ENCODE measurements around the gene RND1. TPM values are rescaled to one million over a fixed set of nuclear protein-coding genes. Genes with fewer than 3 reads are reported as not detected.
A peak's percentile ranks its signal among the peaks of the same experiment; 100 is the strongest.
"Not testable (repeated sequence)": the region's sequence is repeated elsewhere in the genome, so short reads cannot be mapped to it uniquely, and the experiment has no call there.

RND1 gene
- total RNA-seq (ENCODE audit: insufficient read depth, low replicate concordance): 5.8 TPM

- DNase-seq (ENCODE audit: low spot score): peak; percentile 95
Measured at GRCh38 chr12:48865281-48866051, at the start of gene RND1. TSS of gene RND1 (minus strand) at chr12:48865870. CDS start at chr12:48865767, 103 bp downstream.

- DNase-seq (ENCODE audit: low spot score): no peak
Measured at GRCh38 chr12:48910196-48910595, 44.5 kb upstream of the RND1 start.

- not testable (repeated sequence) for DNase-seq (ENCODE audit: low spot score)
Measured at GRCh38 chr12:48909698-48910097, 44.0 kb upstream of the RND1 start.

GRCh38 chr12:48907245-48907644 is 41.6 kb upstream of the RND1 start:
- DNase-seq (ENCODE audit: low spot score): no peak

GRCh38 chr12:48903982-48904411 is 38.3 kb upstream of the RND1 start:
- DNase-seq (ENCODE audit: low spot score): peak; percentile 93

- DNase-seq (ENCODE audit: low spot score): no peak
Measured at GRCh38 chr12:48903363-48903981, 37.8 kb upstream of the RND1 start.

GRCh38 chr12:48901278-48901677 is 35.6 kb upstream of the RND1 start:
- DNase-seq (ENCODE audit: low spot score): no peak

GRCh38 chr12:48899651-48900050 is 34.0 kb upstream of the RND1 start:
- no peak for DNase-seq (ENCODE audit: low spot score)

- no peak for DNase-seq (ENCODE audit: low spot score)
Measured at GRCh38 chr12:48894271-48894670, 28.6 kb upstream of the RND1 start.

GRCh38 chr12:48890657-48891418 is 25.2 kb upstream of the RND1 start:
- DNase-seq (ENCODE audit: low spot score): peak; percentile 74

- DNase-seq (ENCODE audit: low spot score): no peak
Measured at GRCh38 chr12:48889679-48890078, 24.0 kb upstream of the RND1 start.

- peak; percentile 19 for DNase-seq (ENCODE audit: low spot score)
Measured at GRCh38 chr12:48883305-48884161, 17.9 kb upstream of the RND1 start.

GRCh38 chr12:48882972-48883304 is 17.3 kb upstream of the RND1 start:
- no peak for DNase-seq (ENCODE audit: low spot score)

GRCh38 chr12:48882315-48882687 is 16.6 kb upstream of the RND1 start:
- peak; percentile 63 for DNase-seq (ENCODE audit: low spot score)

GRCh38 chr12:48881686-48882314 is 16.1 kb upstream of the RND1 start:
- DNase-seq (ENCODE audit: low spot score): peak; percentile 7

GRCh38 chr12:48880647-48881046 is 15.0 kb upstream of the RND1 start:
- DNase-seq (ENCODE audit: low spot score): no peak

- DNase-seq (ENCODE audit: low spot score): no peak
Measured at GRCh38 chr12:48878548-48878947, 12.9 kb upstream of the RND1 start.

- DNase-seq (ENCODE audit: low spot score): no peak
Measured at GRCh38 chr12:48875944-48876515, 10.4 kb upstream of the RND1 start.

- not testable (repeated sequence) for DNase-seq (ENCODE audit: low spot score)
Measured at GRCh38 chr12:48873534-48873933, 7.9 kb upstream of the RND1 start.

GRCh38 chr12:48873096-48873495 is 7.4 kb upstream of the RND1 start:
- DNase-seq (ENCODE audit: low spot score): no peak

GRCh38 chr12:48869191-48869590 is 3.5 kb upstream of the RND1 start:
- DNase-seq (ENCODE audit: low spot score): no peak

Measured in umbilical cord (tissue), 2 donors.